GM18502 (cell line): ENCODE measurements around the gene CTXND1.

Experiments used
- ATAC-seq: cut with Tn5 transposase; IDR thresholded peaks from one replicate; pipeline ENCODE4 v1.9.1; 2021; ENCODE audit warnings: mild to moderate bottlenecking; ENCODE audit not compliant: unreplicated experiment, poor library complexity

Gene CTXND1

GRCh38 chr15:80260551-80260950 is 8.5 kb upstream of the CTXND1 start:
- no peak for ATAC-seq

GRCh38 chr15:80259942-80260510 is 8.0 kb upstream of the CTXND1 start:
- ATAC-seq, result no peak

GRCh38 chr15:80251428-80252120 is 439 bp downstream of the CTXND1 start:
- no peak for ATAC-seq

GRCh38 chr15:80250614-80251427 is 1.2 kb downstream of the CTXND1 start:
- no peak for ATAC-seq

DNA sequence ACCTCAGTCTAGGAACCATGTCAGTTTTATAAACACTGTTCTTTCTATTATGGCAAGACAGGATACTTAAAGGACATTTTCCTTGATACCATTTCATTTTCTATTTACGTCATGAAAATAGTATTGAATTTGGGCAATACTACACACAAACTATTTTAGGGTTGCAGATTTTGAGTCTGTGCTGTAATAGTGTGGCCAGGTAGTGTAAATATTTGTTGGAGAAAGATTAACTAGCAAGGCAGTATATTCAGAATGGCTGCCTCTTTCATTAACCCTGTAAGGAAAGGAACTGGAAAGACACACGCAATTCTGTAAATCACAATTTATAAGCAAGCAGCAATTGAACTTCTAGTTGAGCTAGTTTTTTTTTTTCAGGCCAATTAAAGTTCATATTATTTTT is 2.0 kb downstream of the CTXND1 start:
- ATAC-seq, result no peak

- ATAC-seq, result no peak
Observed at GRCh38 chr15:80247320-80247719, 4.7 kb downstream of the CTXND1 start.

- ATAC-seq, result no peak
Observed at GRCh38 chr15:80246425-80246894, 5.6 kb downstream of the CTXND1 start.

DNA sequence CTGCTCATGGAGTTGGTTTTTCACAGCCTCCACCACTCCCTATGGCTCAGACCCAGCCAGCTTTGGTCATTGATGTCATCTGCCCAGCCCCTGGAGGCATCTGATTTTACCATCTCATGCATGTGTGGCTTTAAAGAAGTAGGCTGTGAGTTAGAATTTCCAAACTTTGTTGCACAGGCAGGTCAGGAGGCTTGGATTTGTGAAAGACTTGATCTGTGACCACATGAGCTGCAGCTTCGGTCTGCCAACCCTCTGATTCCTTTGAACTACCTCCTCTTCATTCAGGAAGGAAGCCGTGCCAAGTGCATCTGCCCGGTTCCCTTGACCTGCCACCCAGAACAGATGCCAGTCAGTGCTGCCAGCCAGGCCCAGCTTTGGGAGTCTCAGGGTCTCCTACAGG is 9.2 kb downstream of the CTXND1 start:
- no peak for ATAC-seq

DNA sequence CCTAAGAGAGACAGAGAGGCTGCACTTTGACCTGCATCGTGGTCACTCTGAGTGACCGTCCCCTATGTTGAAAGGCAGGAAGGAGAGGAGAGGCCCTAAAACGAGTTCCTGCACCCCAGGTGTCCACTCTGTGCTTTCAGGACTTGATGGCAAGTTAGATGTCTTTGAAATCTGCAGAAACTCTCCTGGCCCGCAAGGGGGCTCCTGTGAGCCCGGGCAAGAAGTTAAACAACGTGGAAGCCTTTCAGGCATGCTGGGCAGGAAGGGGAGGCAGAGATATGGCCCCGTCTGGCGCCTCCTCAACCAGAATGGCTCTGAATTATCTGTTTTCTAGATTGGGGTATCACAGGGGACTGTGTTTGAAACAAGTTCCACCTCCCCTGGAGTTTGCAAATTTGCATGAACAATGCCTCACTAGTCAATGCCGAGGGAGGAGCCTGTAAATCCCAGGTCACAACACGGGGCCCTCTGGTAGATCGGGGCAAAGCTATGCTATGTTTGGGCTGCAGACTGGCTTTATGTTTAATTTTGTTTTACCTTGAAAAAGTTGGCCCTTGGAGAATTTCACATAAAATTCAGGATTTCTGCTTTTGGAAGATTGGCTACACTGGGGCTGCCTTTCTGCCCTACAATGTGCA is 9.8 kb downstream of the CTXND1 start:
- ATAC-seq, result no peak

DNA sequence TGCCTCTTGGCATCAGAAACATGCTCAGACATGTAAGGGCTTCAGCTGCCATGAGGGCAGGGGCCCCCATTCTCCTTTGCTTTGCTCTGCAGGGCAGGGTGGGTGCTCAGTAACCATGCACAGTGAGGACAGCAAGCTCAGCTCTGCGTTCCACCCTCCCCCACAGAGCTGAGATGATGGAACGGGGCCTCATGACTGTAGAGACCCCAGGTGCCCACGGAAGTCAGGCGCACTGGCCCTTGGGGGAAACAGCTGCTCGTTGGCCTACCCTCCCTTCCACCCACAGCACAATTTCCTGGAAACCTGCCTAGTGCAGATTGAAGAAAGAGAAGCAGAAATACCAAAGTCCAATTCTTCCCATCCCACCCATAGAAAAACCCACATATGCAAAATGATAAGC is 10.5 kb downstream of the CTXND1 start:
- no peak for ATAC-seq

- ATAC-seq, result no peak
Observed at GRCh38 chr15:80240276-80240675, 11.7 kb downstream of the CTXND1 start.

GRCh38 chr15:80234883-80235282 is 17.1 kb downstream of the CTXND1 start:
- ATAC-seq, result no peak

DNA sequence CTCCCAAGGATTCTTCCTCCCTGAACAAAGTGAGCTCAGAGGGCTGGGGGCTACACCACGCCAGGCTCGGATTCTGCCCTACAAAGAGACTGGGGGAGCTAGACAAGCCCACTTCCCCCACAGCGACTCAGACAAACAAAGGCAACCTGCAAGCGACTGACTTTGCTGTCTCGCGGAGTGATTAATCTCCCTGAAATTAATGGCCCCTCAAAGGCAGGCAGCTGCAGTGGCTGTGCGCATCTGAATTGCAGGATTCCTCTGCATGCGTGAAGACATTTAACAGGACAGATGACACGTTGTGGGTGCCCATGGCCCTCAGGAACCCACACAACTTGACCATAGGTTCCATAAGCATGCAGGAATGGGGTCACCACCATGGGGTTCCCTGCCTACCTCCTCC is 18.4 kb downstream of the CTXND1 start:
- no peak for ATAC-seq

DNA sequence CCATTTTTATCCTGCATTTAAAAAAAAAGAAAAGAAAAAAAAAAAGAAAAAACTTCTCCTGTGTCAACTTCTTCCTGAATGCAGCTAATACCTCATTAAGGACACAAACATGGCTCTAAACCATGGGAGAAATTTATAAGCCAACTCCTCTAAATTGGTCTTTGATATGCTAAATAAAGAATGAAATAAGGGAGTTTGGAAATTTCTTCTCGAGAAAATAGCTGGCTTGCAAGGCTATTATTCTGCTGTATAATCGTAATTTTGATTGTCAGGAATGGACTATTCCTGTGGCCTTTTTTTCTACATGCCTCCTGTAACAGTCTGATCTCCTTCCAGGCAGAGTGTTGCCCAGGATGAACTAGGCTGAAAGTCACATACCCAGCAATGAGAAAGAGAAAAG is 20.6 kb downstream of the CTXND1 start:
- ATAC-seq, result no peak

- no peak for ATAC-seq
Observed at GRCh38 chr15:80228959-80229610, 22.9 kb downstream of the CTXND1 start.

DNA sequence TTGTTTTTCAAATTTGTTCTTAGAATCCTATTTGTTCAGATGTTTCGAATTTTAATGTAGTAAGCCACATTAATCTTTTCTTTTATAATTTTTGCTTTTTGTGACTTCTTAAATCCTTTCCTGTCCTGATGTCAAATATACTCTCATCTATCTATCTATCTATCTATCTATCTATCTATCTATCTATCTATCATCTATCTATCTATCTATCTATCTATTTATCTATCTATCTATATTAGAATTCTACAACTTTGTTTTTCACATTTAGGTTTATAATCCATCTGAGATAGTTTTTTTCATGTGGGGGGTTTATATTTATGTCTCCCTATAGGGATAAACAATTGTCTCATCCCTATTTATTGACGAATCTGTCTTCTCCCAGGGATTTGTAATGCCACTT is 32.1 kb downstream of the CTXND1 start:
- ATAC-seq, result no peak

GRCh38 chr15:80217327-80217900 is 34.6 kb downstream of the CTXND1 start:
- no peak for ATAC-seq

DNA sequence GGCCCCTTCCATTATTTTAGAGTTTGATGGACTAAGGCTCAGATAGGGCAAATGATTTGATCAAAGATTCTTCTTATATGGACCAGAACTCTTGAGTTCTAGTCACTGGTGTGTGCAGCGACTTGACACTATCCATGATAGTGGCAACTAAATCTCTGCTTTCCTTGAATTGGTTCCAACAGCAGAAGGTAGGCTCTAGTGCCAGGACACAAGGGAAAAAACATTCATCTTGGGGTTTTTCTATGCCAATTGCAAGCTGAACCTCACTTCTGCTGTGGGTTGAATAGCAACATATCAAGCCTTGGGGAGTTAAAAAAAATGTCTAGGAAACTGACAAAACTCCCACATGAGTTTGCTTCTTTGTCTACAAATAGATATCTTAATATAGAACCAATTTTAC is 35.1 kb downstream of the CTXND1 start:
- no peak for ATAC-seq

GRCh38 chr15:80216141-80216540 is 35.9 kb downstream of the CTXND1 start:
- ATAC-seq, result no peak

- ATAC-seq, result no peak
Observed at GRCh38 chr15:80214910-80215309, 37.1 kb downstream of the CTXND1 start.
